H9 (cell line): ENCODE results near the gene SLC11A1. TPM values are rescaled to one million over a fixed set of nuclear protein-coding genes. Genes with fewer than 3 reads are reported as not detected.

Experiments
- DNase-seq: peaks from one replicate; pipeline ENCODE4 v3.0.0-alpha.2; 2017
- H2AFZ ChIP-seq: one replicate; pipeline ENCODE4 v1.6.1; 2013; ENCODE audit warnings: mild to moderate bottlenecking, low read length, control low read depth, moderate library complexity
- H2AK5ac ChIP-seq: 2 replicates; pipeline ENCODE4 v1.6.1; 2013; ENCODE audit warnings: low read length, control low read depth, mixed read lengths; ENCODE audit not compliant: insufficient read length
- H2BK120ac ChIP-seq: one replicate; pipeline ENCODE4 v1.6.1; 2013; ENCODE audit warnings: low read depth, mild to moderate bottlenecking, low read length, control low read depth, inconsistent platforms; ENCODE audit not compliant: poor library complexity, severe bottlenecking
- H2BK12ac ChIP-seq: 2 replicates; pipeline ENCODE4 v1.6.1; 2013; ENCODE audit warnings: low read length, control low read depth, mixed read lengths, low read depth; ENCODE audit not compliant: insufficient read length
- H2BK15ac ChIP-seq: 2 replicates; pipeline ENCODE4 v1.6.1; 2013; ENCODE audit warnings: low read depth, low read length, control low read depth
- H2BK20ac ChIP-seq: one replicate; pipeline ENCODE4 v1.6.1; 2013; ENCODE audit warnings: low read depth, mild to moderate bottlenecking, low read length, control low read depth, inconsistent platforms; ENCODE audit not compliant: poor library complexity, severe bottlenecking
- H2BK5ac ChIP-seq: 2 replicates; pipeline ENCODE4 v1.6.1; 2013; ENCODE audit warnings: low read length, control low read depth, mixed read lengths; ENCODE audit not compliant: insufficient read length
- H3K14ac ChIP-seq: 2 replicates; pipeline ENCODE4 v1.6.1; 2013; ENCODE audit warnings: low read length, control low read depth; ENCODE audit not compliant: insufficient read depth
- H3K18ac ChIP-seq: 2 replicates; pipeline ENCODE4 v1.6.1; 2013; ENCODE audit warnings: low read depth, mild to moderate bottlenecking, mixed read lengths, low read length, control low read depth; ENCODE audit not compliant: insufficient read length
- H3K23ac ChIP-seq: 2 replicates; pipeline ENCODE4 v1.6.1; 2013; ENCODE audit warnings: low read length, control low read depth, mixed read lengths, low read depth; ENCODE audit not compliant: insufficient read length
- H3K23me2 ChIP-seq: 2 replicates; pipeline ENCODE4 v1.6.1; 2013; ENCODE audit warnings: low read depth, mild to moderate bottlenecking, mixed read lengths, low read length, control low read depth; ENCODE audit not compliant: insufficient read length, poor library complexity, severe bottlenecking
- H3K27ac ChIP-seq: 2 replicates; pipeline ENCODE4 v1.5.1; 2013; ENCODE audit warnings: low read length, control low read depth, mixed read lengths, low read depth; ENCODE audit not compliant: insufficient read length
- H3K27me3 ChIP-seq: 2 replicates; pipeline ENCODE4 v1.6.1; 2013; ENCODE audit warnings: low read length, control low read depth, inconsistent platforms; ENCODE audit not compliant: insufficient read depth
- H3K4ac ChIP-seq: 2 replicates; pipeline ENCODE4 v1.6.1; 2013; ENCODE audit warnings: low read depth, mild to moderate bottlenecking, control low read depth, inconsistent platforms, low read length, moderate library complexity
- H3K4me1 ChIP-seq: 2 replicates; pipeline ENCODE4 v1.6.1; 2013; ENCODE audit warnings: low read length, control low read depth, inconsistent platforms; ENCODE audit not compliant: insufficient read depth
- H3K4me2 ChIP-seq: 2 replicates; pipeline ENCODE4 v1.6.1; 2013; ENCODE audit warnings: low read length, control low read depth, mixed read lengths; ENCODE audit not compliant: insufficient read length, insufficient read depth
- H3K56ac ChIP-seq: 2 replicates; pipeline ENCODE4 v1.6.1; 2013; ENCODE audit warnings: low read depth, mild to moderate bottlenecking, mixed read lengths, low read length, control low read depth; ENCODE audit not compliant: insufficient read length
- H3K79me1 ChIP-seq: 2 replicates; pipeline ENCODE4 v1.6.1; 2013; ENCODE audit warnings: low read depth, mild to moderate bottlenecking, moderate library complexity, low read length, control low read depth, inconsistent platforms; ENCODE audit not compliant: insufficient read depth, poor library complexity, severe bottlenecking
- H3K79me2 ChIP-seq: 2 replicates; pipeline ENCODE4 v1.6.1; 2013; ENCODE audit warnings: low read length, control low read depth, inconsistent platforms; ENCODE audit not compliant: insufficient read depth
- H3K9ac ChIP-seq: 2 replicates; pipeline ENCODE4 v1.6.1; 2013; ENCODE audit warnings: low read length, control low read depth, mixed read lengths; ENCODE audit not compliant: insufficient read length; ENCODE audit errors: extremely low read depth
- H3K9me3 ChIP-seq: one replicate; pipeline ENCODE4 v1.6.1; 2013; ENCODE audit warnings: low read depth, low read length, inconsistent platforms; ENCODE audit not compliant: control insufficient read depth
- H3T11ph ChIP-seq: one replicate; pipeline ENCODE4 v1.6.1; 2013; ENCODE audit warnings: mild to moderate bottlenecking, low read length, control low read depth, inconsistent platforms
- H4K20me1 ChIP-seq: one replicate; pipeline ENCODE4 v1.6.1; 2013; ENCODE audit not compliant: control insufficient read depth, insufficient read length, insufficient read depth
- H4K5ac ChIP-seq: 2 replicates; pipeline ENCODE4 v1.6.1; 2013; ENCODE audit warnings: low read depth, mild to moderate bottlenecking, mixed read lengths, low read length, control low read depth; ENCODE audit not compliant: insufficient read length
- H4K8ac ChIP-seq: replicated peaks from 2 replicates; pipeline ENCODE4 v1.6.1; 2013; ENCODE audit warnings: low read length, control low read depth, mixed read lengths, low read depth; ENCODE audit not compliant: insufficient read length
- H4K91ac ChIP-seq: 2 replicates; pipeline ENCODE4 v1.6.1; 2013; ENCODE audit warnings: low read depth, mild to moderate bottlenecking, moderate library complexity, mixed read lengths, low read length, control low read depth; ENCODE audit not compliant: insufficient read length
- H3K27ac Mint-ChIP-seq, 3 experiments: 2 replicates in 2 of 3; 3 replicates in 1 of 3; pipeline ENCODE4 v1.8.0; 2020 to 2021; ENCODE audit warnings: mixed read lengths in 3 of 3, mild to moderate bottlenecking in 1 of 3, moderate library complexity in 1 of 3
- H3K27me3 Mint-ChIP-seq: 2 replicates; pipeline ENCODE4 v1.8.0; 2021; ENCODE audit warnings: low read depth, mild to moderate bottlenecking, moderate library complexity, mixed read lengths
- H3K36me3 Mint-ChIP-seq, 3 experiments: 2 replicates in 2 of 3; 3 replicates in 1 of 3; pipeline ENCODE4 v1.8.0; 2020 to 2021; ENCODE audit warnings: low read depth in 3 of 3, mixed read lengths in 3 of 3; ENCODE audit not compliant: insufficient read depth in 1 of 3
- H3K4me1 Mint-ChIP-seq, 2 experiments: 2 replicates each; pipeline ENCODE4 v1.8.0; 2020; ENCODE audit warnings: mixed read lengths in 2 of 2
- H3K4me3 Mint-ChIP-seq, 2 experiments: 2 replicates in 1 of 2; 3 replicates in 1 of 2; pipeline ENCODE4 v1.8.0; 2020 to 2021; ENCODE audit warnings: mild to moderate bottlenecking in 2 of 2, mixed read lengths in 2 of 2, moderate library complexity in 1 of 2
- H3K9me3 Mint-ChIP-seq, 2 experiments: 2 replicates in 1 of 2; 3 replicates in 1 of 2; pipeline ENCODE4 v1.8.0; 2020; ENCODE audit warnings: mild to moderate bottlenecking in 2 of 2, mixed read lengths in 2 of 2, moderate library complexity in 1 of 2
- CTCF ChIP-seq: fragments of 200-600 bp; sonication (generic); conservative IDR thresholded peaks from 3 replicates; pipeline ENCODE4 v1.8.0; 2021; ENCODE audit warnings: antibody characterized with exemption, mild to moderate bottlenecking
- WGBS: extraction: QIAGEN DNeasy Blood & Tissue Kit; methylation state at CpG from one replicate; pipeline ENCODE4 v1.1.7; 2013; ENCODE audit warnings: missing lambda C conversion rate, low lambda C conversion rate, mixed read lengths; ENCODE audit not compliant: insufficient read length; ENCODE audit errors: extremely low coverage; 5-methylcytosine and 5-hydroxymethylcytosine counted together
- total RNA-seq: library from RNA; stranded (reverse); gene quantifications from 2 replicates; pipeline ENCODE4 v1.2.1, GENCODE V29; 2021

The SLC11A1 gene
- total RNA-seq, 1 experiment from 2014 or later, result 0.11 TPM

- Histone ChIP-seq H3K9me3 (no peaks in the 10 kb centered on the region), H3K18ac (no peak overlapping the region), H3K79me1 (no peaks in the 10 kb centered on the region), H2BK120ac (no peak overlapping the region), H3K23ac (no peak overlapping the region), H2BK5ac (no peak overlapping the region), H3K79me2 (no peaks in the 10 kb centered on the region), H2AFZ (no peak overlapping the region), H3K23me2 (no peaks in the 10 kb centered on the region), H3T11ph (no peak overlapping the region), H4K5ac (no peak overlapping the region), H2AK5ac (no peak overlapping the region), H3K27ac (no peak overlapping the region), H2BK15ac (no peak overlapping the region), H2BK20ac (no peak overlapping the region), H3K4me1 (no peaks in the 10 kb centered on the region), H4K8ac (no peak overlapping the region), H4K91ac (no peak overlapping the region), H2BK12ac (no peak overlapping the region), H3K14ac (peak overlapping the region; percentile 17; the same call in 1 of the 2 replicates), H3K56ac (no peak overlapping the region), H3K27me3 (no peaks in the 10 kb centered on the region), H4K20me1 (no peaks in the 10 kb centered on the region), H3K4ac (no peak overlapping the region), H3K4me2 (no peak overlapping the region), H3K9ac (no peak overlapping the region)
- Mint-ChIP-seq H3K36me3 (peaks cover 0 to 4% (median 0%) of the 10 kb centered on the region in 3 experiments; a peak in 1 of 7 replicates), H3K27me3 (no peaks in the 10 kb centered on the region; the same call in none of the 2 replicates), H3K9me3 (no peaks in the 10 kb centered on the region), H3K4me1 (peaks cover 2 to 3% of the 10 kb centered on the region in 2 experiments; a peak in 1 of 4 replicates), H3K4me3 (no peak overlapping the region), H3K27ac (no peak overlapping the region; a peak in 1 of 7 replicates)
- WGBS, result no CpG with 5 or more reads among the region's 10 CpGs
- TF ChIP-seq CTCF, result no peak
- DNase-seq, result no peak
Measured at GRCh38 chr2:218425531-218425930, 43.5 kb downstream of the SLC11A1 start.
